Embryonic facial prominence (tissue), 1 donor: ENCODE data around the gene PLD5.
"Not testable (repeated sequence)": the region's sequence is repeated elsewhere in the genome, so short reads cannot be mapped to it uniquely, and the experiment has no call there.

ENCODE experiments used
- DNase-seq: peaks from one replicate; pipeline ENCODE4 v3.0.0-alpha.2; 2016; ENCODE audit errors: extremely low spot score

The PLD5 gene

DNA sequence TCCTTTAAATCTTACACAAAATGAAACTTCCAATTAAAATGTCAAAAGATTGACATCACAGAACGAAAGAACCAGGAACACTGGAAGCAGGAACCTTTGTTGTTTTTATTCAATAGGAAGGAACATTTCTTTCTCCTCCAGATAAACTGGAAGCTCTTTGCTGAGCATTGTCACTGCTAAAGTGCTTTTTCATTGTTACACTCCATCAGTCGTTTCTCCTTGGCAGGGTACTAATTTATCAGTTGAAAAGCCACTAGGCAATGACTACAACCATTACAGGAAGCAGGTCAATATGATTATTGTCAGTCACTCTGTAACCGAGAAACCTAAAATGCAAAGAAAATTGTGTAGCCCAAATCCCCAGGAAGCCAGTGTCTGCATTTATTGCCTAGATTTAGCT, 362.4 kb downstream of the PLD5 start:
- DNase-seq, result no peak

DNA sequence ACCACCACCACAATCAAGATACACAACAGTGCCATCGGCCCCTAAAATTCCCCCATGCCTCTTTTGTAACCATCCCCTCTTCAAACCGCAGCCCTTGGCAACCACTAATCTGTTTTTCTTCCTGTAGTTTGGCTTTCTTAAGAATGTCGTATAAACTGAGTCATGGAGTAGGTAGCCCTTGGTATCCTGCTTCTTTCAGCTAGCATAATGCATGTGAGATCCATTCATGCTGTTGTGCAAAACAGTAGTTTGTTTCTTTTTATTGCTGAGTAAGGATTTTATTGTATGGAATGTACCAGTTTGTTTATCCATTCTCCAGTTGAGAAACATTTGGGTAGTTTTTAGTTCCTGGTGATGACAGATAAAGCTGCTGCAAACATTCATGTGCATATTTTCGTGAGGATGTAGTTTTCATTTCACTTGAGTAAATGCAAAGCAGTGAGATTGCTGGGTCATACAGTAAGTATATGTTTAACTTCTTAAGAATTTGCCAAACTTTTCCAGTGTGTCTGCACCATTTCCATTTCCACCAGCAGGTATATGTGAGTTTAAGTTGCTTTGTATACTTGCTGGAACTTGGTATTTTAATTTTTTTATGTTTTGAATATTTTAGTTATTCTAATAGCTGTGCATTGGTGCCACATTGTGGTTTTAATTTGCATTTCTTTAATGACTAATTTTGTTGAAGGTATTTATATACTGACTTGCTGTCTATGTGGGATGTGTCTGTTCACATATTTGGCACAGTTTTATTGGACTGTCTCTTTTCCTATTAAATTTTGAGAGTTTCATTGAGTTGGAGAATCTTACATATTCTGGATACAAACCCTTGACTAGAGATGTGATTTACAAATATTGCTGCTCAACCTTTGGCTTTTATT, 377.2 kb downstream of the PLD5 start:
- no peak for DNase-seq

DNA sequence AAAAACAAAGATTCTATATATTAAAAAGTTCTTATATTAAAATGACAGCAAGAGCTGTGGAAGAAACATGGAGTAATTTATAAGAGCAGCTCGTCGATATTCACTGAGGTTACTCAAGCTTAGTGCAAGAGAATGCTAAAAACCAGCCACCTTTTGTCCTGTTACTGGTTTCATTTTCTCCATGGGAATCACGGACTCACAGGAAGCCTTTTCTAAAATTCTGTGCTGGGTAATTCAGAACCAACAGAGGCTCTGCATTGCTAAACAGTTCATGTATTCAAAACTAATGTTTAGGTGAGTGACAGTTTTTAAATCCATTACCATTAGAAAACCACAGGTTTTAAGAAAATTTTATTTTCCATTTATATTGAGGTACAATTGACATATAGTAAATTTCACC, 377.8 kb downstream of the PLD5 start:
- no peak for DNase-seq

DNA sequence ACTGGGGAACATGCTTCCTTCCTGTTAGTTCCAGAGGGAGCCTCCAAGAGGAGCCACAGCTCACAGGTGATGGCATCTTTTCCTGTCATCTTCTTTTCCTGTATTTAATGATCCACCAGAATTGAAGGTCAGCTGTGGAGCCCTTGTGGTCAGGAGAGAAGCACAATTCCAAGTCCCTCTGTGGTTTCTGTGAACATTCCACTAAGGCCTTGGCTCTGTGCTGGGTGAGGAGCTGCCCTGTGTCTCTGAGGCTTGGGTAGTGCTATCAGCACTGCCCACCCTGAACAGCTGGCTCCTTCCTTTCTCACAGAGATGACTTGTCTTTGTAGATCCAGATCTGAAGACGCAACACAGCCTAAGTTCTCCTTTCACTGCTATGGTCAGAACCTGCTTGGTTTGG, 383.7 kb downstream of the PLD5 start:
- no peak for DNase-seq

DNA sequence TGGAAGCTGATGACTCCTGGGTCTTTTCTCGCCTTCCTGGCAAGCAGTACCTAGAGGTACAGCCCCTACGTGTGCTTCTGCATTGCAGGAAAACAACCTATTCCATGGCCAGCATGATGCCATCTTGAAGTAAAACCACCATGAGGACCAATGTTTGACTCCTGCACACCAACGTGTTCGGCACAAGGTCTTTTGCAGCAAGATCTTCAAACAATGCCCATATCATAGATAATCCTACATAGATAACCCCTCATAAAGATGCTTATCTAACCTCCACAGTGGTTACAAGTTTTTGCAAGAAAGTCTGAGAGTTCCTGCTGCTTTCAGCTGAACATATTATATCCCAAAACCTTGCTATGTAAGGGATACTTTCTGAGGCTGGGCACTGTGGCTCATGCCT, 384.5 kb downstream of the PLD5 start:
- DNase-seq, result no peak

DNA sequence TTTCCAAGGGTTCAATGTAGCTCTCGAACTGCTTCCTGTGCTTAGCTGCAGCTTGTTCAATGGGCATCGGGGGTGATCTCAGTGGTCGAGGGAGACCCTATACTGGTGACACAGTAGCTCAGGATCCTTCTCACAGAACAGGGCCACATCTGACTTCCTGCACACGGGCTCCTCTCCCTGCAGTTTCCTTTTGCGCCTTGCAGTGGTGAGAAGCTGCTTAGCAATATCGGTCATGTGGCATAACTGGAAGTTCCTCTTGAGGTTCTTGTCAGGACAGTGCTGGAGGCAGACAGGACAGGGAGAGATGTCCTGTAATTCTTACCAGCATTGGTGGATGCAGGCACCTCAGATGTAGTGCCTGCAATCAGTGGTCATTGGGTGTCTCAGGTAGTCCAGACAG, 385.1 kb downstream of the PLD5 start:
- DNase-seq, result no peak

DNA sequence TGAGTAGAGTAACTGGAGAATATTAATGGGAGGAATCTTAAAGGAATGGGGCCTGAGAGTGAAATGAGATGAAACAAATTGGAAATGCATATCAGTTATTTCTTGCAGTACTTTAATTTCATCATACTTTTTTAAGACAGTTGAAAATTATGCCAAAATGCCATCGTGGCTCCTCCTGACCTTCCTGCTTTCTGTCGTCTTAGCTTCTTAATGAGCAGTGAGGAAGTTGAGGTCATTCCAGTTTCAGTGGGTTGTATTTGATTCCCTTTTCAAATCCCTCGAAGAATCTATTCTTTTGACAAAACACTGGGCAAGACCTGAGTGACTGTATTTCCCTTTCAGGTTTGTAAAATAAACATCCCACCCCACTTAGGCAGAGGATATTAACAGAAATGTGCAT, 390.7 kb downstream of the PLD5 start:
- no peak for DNase-seq

DNA sequence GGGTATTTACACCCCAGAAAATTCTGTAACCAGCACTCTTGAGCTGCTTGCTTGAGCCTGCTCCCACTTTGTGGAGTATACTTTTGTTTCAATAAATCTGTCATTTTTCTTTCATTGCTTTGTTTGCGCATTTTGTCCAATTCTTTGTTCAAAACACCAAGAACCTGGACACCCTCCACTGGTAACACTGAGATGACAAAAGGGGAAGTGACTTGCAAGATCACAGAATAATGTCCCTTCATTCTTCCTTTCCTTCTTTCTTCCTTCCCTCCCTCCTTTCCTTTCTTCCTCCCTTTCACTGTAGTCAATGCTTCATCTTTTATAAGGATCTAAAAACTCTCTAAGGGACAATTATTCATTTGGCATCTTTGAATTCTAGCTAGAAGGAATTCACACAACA, 391.1 kb downstream of the PLD5 start:
- DNase-seq, result no peak

DNA sequence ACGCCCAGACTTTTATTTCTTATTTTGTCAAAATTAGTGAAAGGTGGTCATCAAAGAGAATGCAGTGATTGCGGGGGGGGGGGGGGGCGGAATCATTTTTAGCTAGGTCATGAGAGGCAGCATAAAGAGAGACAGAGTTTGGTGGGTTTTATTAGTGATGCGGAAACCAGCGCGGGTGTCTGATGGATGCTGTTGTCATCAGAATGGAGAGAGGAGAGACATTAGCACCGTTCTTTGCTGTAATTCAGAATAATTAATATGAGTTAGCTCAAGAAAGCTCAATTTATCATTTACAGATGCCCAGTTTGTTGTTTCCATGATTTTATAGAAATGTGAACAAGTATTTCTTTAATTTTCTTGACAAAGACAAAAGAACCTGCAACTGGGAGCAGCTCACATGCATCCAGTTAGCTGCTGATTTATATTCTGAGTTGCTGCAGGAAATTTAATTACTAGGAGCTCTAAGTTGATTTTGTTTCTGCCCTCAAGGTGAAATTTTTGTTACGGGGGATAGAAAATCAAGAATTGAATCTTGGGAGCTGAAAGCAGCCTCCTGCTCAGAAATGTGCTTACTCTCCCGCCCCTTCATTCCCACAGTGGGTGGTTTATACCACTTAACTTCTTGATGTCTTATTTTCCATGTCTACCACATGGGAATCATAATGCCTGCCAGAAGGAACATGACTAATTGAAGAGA, 392.2 kb downstream of the PLD5 start:
- DNase-seq, result peak; percentile 6

DNA sequence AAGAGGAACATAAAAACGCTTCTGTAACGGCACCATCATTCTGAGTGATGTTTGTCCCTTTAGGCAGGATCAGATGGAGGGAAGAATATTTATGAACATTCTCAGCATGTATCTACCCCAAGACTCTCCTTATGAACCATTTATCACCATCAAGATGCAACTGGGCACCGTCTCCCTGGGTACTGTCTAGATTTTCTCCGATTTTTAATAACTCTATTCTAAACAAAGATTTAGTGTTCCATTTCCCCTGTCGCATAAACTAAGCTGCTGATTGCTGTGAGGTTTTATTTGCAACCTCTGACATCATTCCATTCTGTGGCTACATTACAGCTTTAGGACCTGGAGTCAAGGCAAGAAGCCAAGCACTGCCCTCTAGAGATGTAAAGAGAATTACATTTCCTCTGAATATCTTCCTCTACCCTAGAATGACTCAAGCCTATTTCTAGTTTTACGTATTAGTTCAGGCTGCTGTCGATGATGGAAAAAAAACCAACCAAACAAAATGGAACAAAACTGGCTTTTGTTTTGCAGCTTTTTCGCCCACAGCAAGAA, 395.5 kb downstream of the PLD5 start:
- DNase-seq, result no peak

DNA sequence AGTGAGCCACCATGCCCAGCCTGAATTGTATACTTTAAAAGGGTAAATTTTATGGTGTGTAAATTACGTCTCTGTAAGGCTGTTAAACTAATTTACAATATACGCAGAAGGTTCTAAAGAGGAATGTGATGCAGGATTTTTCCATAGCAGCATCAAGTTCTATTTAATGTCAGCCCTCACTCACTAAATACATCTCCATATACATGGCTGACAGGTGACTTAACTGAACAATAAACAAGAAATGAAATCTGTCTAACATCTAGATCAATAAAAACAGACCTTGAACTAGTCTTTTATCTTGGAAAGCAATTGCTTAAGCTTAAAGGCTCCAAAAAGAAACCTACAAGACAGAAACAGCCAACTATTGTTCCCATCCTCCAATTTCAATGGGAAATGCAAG, 404.1 kb downstream of the PLD5 start:
- DNase-seq, result no peak

DNA sequence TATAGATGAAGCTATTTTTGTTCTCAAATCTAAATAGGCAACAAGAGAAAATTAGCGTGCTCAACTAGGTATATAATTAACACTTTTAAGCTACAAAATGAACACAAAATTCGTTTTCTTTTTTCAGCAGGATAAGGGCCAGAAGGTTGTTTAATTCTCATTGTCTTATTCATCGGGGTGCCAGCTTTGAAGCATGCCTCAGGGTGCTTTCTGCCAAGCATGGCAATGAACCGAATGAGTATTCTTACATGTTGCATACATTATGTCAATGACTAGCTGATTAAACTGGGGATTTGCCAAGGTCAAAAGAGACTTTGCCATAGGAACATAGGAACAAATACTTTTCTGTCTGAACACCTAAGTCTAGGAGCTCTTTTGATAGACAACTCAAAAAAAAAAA, 423.6 kb downstream of the PLD5 start:
- DNase-seq, result no peak

DNA sequence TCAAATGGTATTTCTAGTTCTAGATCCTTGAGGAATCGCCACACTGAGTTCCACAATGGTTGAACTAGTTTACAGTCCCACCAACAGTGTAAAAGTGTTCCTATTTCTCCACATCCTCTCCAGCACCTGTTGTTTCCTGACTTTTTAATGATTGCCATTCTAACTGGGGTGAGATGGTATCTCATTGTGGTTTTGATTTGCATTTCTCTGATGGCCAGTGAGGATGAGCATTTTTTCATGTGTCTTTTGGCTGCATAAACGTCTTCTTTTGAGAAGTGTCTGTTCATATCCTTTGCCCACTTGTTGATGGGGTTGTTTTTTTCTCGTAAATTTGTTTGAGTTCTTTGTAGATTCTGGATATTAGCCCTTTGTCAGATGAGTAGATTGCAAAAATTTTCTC, 427.2 kb downstream of the PLD5 start:
- DNase-seq, result not testable (repeated sequence)

DNA sequence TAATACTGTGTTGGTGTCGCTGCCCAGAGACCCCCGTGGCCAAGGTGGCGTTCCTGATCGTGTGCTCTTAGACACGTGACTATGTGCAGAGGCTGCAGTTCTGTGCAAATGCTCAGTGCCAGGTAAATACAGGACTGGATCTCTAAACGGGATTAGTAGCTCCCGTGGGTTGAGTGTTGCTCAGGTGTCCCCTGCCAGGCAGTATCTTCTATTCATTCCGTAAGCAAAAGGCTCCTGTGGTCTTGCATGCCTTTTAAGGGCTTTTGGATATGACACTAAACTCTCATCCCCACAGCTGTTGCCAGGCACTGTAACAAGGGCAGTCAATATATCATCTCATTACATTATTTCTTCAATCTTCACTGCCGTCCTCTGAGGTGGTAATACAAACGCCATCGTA, 431.4 kb downstream of the PLD5 start:
- DNase-seq, result no peak

DNA sequence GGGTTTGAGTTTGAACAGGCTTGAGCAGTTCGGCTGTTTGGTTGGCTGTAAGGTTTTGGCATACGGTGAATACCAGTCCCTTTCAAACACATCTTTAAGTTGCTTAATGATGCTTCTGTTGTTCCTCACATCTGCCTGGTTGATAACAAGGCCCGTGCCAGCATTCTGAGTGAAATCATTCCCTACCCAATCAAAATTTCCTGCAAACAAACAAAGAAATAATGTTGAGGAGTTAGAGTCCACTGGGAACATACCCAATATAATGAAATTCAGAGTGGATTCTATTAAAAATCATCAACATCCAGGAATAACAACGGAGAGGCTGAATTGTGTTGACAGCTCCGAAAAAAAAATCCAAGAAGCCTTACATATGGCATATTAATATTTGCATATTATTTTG, 434.6 kb downstream of the PLD5 start:
- no peak for DNase-seq

DNA sequence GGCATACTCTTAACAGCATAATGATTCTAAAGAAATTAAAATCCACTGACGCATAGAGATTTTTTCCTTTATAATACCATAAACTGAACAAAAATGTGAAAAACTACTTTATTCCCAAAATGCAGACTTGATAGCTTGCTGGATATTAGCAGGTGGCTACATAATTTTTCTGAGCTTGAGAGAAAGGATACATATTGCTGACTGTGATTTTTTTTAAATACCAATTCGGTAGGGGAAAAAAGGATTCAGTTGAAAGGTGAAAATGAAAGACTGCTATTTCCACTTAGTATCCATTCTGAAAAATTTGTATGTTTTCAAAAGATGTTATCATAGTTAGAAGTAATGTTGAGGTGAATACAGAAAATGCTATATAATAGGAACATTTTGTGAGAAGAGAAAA, 435.6 kb downstream of the PLD5 start:
- DNase-seq, result no peak

DNA sequence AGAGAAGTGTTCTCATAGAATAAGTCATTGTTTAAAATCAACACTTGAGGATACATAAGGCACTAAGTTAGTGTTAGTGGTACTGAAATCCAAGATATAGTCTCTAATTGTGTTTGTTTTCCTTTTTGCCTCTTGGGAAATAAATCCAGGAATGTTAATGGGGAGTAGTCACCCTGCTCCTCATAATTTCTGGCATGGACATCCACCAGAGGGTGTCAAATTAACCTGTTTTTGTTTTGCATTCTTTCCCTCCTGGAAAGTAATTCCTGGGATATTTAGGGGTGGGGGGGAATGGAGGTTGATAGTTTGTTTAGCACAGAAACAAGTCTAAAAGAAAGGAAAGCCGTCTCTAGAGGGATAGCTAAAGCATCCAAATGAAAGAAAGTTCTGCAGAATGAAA, 437.8 kb downstream of the PLD5 start:
- no peak for DNase-seq

DNA sequence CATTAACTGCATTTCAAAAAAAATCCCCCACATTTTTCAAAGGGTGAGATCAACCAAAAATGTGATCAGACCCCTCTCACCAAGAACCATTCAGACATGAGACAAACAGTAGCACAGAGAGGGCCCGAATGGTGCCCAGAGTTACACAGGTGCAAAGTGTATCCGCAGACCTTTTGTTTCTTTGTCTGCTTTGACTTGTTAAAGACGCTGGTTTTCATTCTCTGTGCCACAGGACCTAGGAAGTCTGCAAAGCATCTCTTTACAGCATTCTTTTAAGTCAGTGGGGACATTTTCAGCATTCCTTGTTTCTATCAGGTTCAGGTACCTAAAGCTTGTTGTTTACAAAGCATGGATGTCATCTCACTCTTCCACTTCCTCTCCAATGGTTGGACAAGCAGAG, 438.4 kb downstream of the PLD5 start:
- no peak for DNase-seq

DNA sequence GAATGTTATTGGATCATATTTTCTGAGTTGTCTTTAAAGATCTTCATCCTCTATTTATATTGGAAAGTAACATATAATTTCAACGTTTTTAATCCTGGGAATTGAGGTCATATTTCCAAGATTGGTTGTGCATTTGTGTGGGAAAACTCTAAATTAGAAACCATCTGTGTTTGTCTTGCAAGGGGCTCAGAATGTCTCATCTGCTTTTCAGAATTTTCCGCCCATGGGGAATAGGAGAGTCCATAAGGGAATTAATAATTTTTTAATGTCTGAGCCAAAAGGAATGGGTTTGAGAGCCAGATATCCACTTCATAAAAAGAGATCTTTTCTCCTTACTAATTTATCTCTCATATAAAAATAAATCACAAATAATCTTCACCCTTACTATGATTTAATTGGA, 440.8 kb downstream of the PLD5 start:
- DNase-seq, result no peak

DNA sequence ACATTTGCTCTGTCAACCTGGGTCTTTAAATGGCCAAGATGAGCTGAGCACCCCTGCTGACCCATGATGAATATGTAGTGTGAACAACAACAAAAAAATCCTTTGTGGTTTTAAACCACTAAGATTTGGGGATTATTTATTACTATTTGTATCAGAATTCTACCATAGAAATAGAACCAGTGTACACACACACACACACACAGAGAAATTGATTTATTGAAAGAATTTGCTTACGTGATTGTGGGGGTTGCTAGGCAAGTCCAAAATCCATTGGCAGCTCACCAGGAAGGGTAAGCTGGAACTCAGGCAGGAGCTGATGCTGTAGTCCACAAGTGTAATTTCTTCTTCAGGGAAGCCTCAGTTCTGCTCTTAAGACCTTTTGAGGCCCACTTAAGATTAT, 443.1 kb downstream of the PLD5 start:
- no peak for DNase-seq

DNA sequence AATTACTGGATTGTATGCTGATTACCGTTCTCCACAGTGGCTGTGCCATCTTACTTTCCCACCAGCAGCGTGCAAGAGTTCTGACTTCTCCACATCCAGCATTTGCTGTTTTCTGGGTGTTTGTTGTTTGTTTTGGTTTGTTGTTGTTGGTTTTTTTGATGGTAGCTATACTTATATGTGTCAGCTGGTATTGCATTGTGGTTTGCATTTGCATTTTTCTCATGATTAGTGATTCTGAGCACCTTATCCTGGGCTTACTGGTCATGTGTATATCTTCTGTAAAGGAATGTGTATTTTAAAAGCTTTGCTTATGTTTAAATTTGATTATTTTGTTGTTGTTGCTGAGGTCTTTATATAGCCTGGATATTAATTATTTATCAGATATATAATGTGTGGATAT, 458.7 kb downstream of the PLD5 start:
- no peak for DNase-seq

DNA sequence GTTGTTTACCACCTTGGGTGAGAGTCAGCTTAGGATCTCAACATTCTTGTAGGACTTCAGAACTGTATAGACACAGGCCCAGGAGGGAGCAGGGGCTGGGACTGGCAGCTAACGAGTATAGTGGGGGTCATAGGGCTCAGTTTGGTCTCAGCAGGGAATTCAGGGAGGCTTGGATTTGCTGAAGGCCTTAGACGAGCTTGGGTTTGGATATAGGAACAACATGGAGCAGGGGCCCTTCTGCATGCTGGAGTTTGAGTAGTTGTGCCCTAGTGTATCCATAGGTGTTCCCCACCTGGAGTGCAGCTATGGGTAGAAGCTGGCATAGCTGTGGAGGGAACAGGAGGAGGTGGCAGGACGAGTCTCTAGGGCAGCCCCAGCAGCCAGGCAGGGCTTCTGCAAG, 462.2 kb downstream of the PLD5 start:
- DNase-seq, result no peak

DNA sequence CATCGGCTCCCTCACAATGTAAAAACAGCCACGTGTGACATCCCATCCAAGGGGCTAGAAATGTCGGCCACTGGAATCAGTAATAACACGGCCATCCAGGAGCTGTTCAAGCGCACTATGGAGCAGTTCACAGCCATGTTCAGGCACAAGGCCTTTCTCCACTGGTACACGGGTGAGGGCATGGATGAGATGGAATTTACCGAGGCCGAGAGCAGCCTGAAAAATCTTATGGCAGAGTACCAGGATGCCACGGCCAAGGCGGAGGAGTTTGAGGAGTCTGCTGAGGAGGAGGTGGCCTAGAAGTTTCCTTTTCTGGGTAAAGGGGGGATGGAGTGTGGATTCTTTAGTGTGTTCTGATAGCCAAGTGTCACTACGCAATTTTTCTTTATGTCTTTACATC, 464.5 kb downstream of the PLD5 start:
- no peak for DNase-seq
